GM12865 (cell line): Measurements from ENCODE around the gene GNA14.

ENCODE experiments used
- DNase-seq: peaks from one replicate; pipeline ENCODE4 v3.0.0; 2010; ENCODE audit warnings: low read depth
- H3K4me3 ChIP-seq: 2 replicates; pipeline ENCODE4 v1.5.1; 2011; ENCODE audit warnings: mild to moderate bottlenecking, low read depth, low read length, control low read depth
- TF ChIP-seq, protein P1 (sequence below): IDR thresholded peaks from 2 replicates; pipeline ENCODE4 v1.5.1; 2011; ENCODE audit warnings: low read length, control low read depth, low read depth, inconsistent platforms; ENCODE audit not compliant: insufficient read depth; ENCODE audit errors: missing control alignments

Gene GNA14

DNA sequence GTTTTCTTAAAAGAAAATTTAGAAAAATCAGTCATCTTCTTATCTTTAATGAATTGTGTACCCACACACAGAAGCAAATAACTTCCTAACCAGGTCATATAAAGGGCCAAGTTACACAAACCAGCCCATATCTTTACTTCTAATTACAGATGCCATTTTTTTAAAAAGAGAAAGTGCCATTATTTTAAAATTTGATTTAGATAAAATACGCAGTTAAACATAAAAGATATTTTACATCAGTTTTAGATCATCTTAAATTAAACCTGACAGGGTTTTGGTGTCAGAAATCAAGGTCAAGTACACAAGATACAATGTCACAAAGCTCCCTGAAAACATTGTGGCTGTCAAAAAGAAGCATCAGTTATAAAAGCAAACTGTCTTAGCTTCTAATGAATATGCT, 129.4 kb downstream of the GNA14 start:
- no peak overlapping the region for H3K4me3 ChIP-seq
- no peak for DNase-seq
- TF ChIP-seq, protein P1, sequence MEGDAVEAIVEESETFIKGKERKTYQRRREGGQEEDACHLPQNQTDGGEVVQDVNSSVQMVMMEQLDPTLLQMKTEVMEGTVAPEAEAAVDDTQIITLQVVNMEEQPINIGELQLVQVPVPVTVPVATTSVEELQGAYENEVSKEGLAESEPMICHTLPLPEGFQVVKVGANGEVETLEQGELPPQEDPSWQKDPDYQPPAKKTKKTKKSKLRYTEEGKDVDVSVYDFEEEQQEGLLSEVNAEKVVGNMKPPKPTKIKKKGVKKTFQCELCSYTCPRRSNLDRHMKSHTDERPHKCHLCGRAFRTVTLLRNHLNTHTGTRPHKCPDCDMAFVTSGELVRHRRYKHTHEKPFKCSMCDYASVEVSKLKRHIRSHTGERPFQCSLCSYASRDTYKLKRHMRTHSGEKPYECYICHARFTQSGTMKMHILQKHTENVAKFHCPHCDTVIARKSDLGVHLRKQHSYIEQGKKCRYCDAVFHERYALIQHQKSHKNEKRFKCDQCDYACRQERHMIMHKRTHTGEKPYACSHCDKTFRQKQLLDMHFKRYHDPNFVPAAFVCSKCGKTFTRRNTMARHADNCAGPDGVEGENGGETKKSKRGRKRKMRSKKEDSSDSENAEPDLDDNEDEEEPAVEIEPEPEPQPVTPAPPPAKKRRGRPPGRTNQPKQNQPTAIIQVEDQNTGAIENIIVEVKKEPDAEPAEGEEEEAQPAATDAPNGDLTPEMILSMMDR = no peak

DNA sequence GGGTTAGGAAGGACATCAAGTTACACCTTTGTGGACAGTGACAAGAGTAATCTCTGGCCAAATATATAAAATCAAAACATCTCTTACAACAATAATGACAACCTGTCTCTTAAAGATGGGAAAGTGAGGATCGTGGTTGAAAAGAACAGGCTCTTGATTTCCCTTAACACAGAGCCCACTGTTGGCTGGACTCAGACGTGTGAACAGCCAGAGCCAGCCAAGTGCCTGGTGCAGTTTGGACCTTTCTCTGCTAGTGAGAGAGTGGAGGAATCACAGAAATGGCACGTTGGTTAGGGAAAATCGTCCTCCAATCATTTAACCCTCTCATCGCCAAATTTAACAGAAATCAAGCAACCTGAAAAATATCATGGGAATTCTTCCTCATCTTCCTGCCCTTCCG, 131.3 kb downstream of the GNA14 start:
- DNase-seq = no peak
- no peak overlapping the region for H3K4me3 ChIP-seq
- TF ChIP-seq, protein P1 = no peak

- TF ChIP-seq, protein P1 = no peak
- no peak for DNase-seq
Measured at GRCh38 chr9:77514886-77515711, 133.0 kb downstream of the GNA14 start.

GRCh38 chr9:77513457-77513856, 134.7 kb downstream of the GNA14 start:
- H3K4me3 ChIP-seq = no peak overlapping the region
- DNase-seq = no peak
- TF ChIP-seq, protein P1 = no peak

More at GRCh38 chr9:77514886-77515711, 133.0 kb downstream of the GNA14 start:
- no peak overlapping the region for H3K4me3 ChIP-seq

- DNase-seq = no peak
- TF ChIP-seq, protein P1 = no peak
- no peak overlapping the region for H3K4me3 ChIP-seq
Measured at GRCh38 chr9:77512876-77513275, 135.2 kb downstream of the GNA14 start.

- DNase-seq = no peak
Measured at GRCh38 chr9:77511525-77511924, 136.6 kb downstream of the GNA14 start.

More at GRCh38 chr9:77511525-77511924, 136.6 kb downstream of the GNA14 start:
- no peak overlapping the region for H3K4me3 ChIP-seq
- TF ChIP-seq, protein P1 = no peak
